ENCODE data around the gene SLC16A9. TPM values are rescaled to one million over a fixed set of nuclear protein-coding genes. Genes with fewer than 3 reads are reported as not detected.

The SLC16A9 gene
- total RNA-seq, 1 experiment from 2014 or later, result 0.13 TPM

GRCh38 chr10:59631237-59631636 is 78.4 kb downstream of the SLC16A9 start:
- no peak for ATAC-seq
- in situ Hi-C loops (cut with HindIII; ENCODE audit: low pct_unique_long_range_greater_than_20kb, low sequenced_read_pairs), result no loop called here
- intact Hi-C loops (cut with micrococcal nuclease; ENCODE audit: unreplicated experiment), result no loop called here
- Histone ChIP-seq H3K36me3 (ENCODE audit: control insufficient read depth, insufficient read depth, low read length) (no peaks in the 10 kb centered on the region), H3K4me1 (ENCODE audit: control insufficient read depth, insufficient read depth, low read length) (no peaks in the 10 kb centered on the region), H3K27me3 (ENCODE audit: control insufficient read depth, insufficient read depth, low read length) (no peaks in the 10 kb centered on the region), H3K4me3 (ENCODE audit: low read depth in 2 of 2, low read length in 2 of 2) (no peak overlapping the region), H3K27ac (ENCODE audit: low read length) (no peak overlapping the region), H3K9me3 (ENCODE audit: control insufficient read depth, insufficient read depth, low read depth, low read length) (no peaks in the 10 kb centered on the region)
- ChIA-PET CTCF (no interaction called here), POLR2A (no interaction called here)
- BruUV-seq (replicated peaks), result no TSS peak
- TF ChIP-seq, protein P1, sequence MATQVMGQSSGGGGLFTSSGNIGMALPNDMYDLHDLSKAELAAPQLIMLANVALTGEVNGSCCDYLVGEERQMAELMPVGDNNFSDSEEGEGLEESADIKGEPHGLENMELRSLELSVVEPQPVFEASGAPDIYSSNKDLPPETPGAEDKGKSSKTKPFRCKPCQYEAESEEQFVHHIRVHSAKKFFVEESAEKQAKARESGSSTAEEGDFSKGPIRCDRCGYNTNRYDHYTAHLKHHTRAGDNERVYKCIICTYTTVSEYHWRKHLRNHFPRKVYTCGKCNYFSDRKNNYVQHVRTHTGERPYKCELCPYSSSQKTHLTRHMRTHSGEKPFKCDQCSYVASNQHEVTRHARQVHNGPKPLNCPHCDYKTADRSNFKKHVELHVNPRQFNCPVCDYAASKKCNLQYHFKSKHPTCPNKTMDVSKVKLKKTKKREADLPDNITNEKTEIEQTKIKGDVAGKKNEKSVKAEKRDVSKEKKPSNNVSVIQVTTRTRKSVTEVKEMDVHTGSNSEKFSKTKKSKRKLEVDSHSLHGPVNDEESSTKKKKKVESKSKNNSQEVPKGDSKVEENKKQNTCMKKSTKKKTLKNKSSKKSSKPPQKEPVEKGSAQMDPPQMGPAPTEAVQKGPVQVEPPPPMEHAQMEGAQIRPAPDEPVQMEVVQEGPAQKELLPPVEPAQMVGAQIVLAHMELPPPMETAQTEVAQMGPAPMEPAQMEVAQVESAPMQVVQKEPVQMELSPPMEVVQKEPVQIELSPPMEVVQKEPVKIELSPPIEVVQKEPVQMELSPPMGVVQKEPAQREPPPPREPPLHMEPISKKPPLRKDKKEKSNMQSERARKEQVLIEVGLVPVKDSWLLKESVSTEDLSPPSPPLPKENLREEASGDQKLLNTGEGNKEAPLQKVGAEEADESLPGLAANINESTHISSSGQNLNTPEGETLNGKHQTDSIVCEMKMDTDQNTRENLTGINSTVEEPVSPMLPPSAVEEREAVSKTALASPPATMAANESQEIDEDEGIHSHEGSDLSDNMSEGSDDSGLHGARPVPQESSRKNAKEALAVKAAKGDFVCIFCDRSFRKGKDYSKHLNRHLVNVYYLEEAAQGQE (IDR thresholded peaks at IDR 0.05; ENCODE audit: insufficient read depth in 1 of 2, low read depth in 2 of 2, low read length in 1 of 2), result no peak
- TF ChIP-seq, protein P2, sequence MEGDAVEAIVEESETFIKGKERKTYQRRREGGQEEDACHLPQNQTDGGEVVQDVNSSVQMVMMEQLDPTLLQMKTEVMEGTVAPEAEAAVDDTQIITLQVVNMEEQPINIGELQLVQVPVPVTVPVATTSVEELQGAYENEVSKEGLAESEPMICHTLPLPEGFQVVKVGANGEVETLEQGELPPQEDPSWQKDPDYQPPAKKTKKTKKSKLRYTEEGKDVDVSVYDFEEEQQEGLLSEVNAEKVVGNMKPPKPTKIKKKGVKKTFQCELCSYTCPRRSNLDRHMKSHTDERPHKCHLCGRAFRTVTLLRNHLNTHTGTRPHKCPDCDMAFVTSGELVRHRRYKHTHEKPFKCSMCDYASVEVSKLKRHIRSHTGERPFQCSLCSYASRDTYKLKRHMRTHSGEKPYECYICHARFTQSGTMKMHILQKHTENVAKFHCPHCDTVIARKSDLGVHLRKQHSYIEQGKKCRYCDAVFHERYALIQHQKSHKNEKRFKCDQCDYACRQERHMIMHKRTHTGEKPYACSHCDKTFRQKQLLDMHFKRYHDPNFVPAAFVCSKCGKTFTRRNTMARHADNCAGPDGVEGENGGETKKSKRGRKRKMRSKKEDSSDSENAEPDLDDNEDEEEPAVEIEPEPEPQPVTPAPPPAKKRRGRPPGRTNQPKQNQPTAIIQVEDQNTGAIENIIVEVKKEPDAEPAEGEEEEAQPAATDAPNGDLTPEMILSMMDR (IDR thresholded peaks at IDR 0.05), result no peak
- TF ChIP-seq TCF7L2 (IDR thresholded peaks at IDR 0.05; ENCODE audit: low read depth, low read length) (no peak), SIN3A (IDR thresholded peaks at IDR 0.05; ENCODE audit: borderline replicate concordance, insufficient read depth, low read depth, low read length) (no peak), POLR2AphosphoS5 (IDR thresholded peaks at IDR 0.05; ENCODE audit: low read depth, low read length) (no peak)
- DNase-seq (ENCODE audit: low read depth, low spot score), result no peak

DNA sequence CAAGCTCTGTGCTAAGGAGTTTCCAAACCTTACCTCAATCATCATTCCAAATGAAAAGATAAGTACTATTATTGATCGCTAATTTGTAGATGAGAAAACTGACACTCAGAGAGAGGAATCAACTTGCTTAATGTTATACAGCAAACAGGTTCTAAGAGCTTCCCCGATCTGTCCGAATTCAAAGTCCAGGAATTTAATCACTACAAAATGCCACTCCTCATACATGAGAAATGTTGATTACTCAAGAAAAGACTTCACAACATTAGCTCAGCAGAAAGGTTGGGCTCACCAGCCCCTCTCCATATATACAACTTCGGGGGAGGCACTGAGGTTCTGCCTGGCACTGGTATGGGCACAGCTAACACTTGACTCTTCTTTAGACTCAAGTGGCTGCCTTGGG is 80.7 kb downstream of the SLC16A9 start:
- intact Hi-C loops (cut with micrococcal nuclease; ENCODE audit: unreplicated experiment) (loop anchor here (5.0 kb wide), 4 partner anchors 278 to 803 kb away; partner anchors contain the start of gene CCDC6), in situ Hi-C loops (cut with HindIII; ENCODE audit: low pct_unique_long_range_greater_than_20kb, low sequenced_read_pairs) (no loop called here)
- H3K9me3 ChIP-seq (ENCODE audit: control insufficient read depth, insufficient read depth, low read depth, low read length), result no peaks in the 10 kb centered on the region
- no peaks in the 10 kb centered on the region for H3K4me1 ChIP-seq (ENCODE audit: control insufficient read depth, insufficient read depth, low read length)
- no peak for TF ChIP-seq SIN3A (IDR thresholded peaks at IDR 0.05; ENCODE audit: borderline replicate concordance, insufficient read depth, low read depth, low read length)
- TF ChIP-seq, protein P2 (IDR thresholded peaks at IDR 0.05), result no peak
- TF ChIP-seq TCF7L2 (IDR thresholded peaks at IDR 0.05; ENCODE audit: low read depth, low read length), result no peak
- TF ChIP-seq POLR2AphosphoS5 (IDR thresholded peaks at IDR 0.05; ENCODE audit: low read depth, low read length), result no peak
- TF ChIP-seq, protein P1 (IDR thresholded peaks at IDR 0.05; ENCODE audit: insufficient read depth in 1 of 2, low read depth in 2 of 2, low read length in 1 of 2), result no peak
- no peaks in the 10 kb centered on the region for H3K36me3 ChIP-seq (ENCODE audit: control insufficient read depth, insufficient read depth, low read length)
- no peak overlapping the region for H3K27ac ChIP-seq (ENCODE audit: low read length)
- no peaks in the 10 kb centered on the region for H3K27me3 ChIP-seq (ENCODE audit: control insufficient read depth, insufficient read depth, low read length)
- POLR2A ChIA-PET, result no interaction called here
- DNase-seq (ENCODE audit: low read depth, low spot score) (no peak), ATAC-seq (no peak)
- no TSS peak for BruUV-seq (replicated peaks)
- CTCF ChIA-PET, result interaction anchor here (0.8 kb wide), 1 partner anchor 202 kb away, joined by 7 read pairs; no protein-coding TSS in a partner anchor
- no peak overlapping the region for H3K4me3 ChIP-seq (ENCODE audit: low read depth in 2 of 2, low read length in 2 of 2)

Data from Panc1 (cell line).